IPS-18c (cell line): ENCODE measurements around the gene TMIGD2.
A peak's percentile ranks its signal among the peaks of the same experiment; 100 is the strongest.
"Not testable (repeated sequence)": the region's sequence is repeated elsewhere in the genome, so short reads cannot be mapped to it uniquely, and the experiment has no call there.

Experiments used
- H3K4me3 ChIP-seq: 2 replicates; pipeline ENCODE4 v1.7.0; 2013; ENCODE audit warnings: low read depth, mild to moderate bottlenecking, low read length, moderate library complexity; ENCODE audit not compliant: insufficient read depth
- H3K9me3 ChIP-seq: one replicate; pipeline ENCODE4 v1.6.1; 2013; ENCODE audit warnings: mild to moderate bottlenecking, low read length, moderate library complexity; ENCODE audit not compliant: control insufficient read depth, insufficient read depth

Gene TMIGD2

GRCh38 chr19:4304538-4305256, 2.5 kb upstream of the TMIGD2 start, which contains the start of gene FSD1:
Gene FSD1 (plus strand): TSS chr19:4304598. CDS start chr19:4304747, 149 bp downstream.
- H3K9me3 ChIP-seq = no peaks in the 10 kb centered on the region
- peak within 1 kb of the TSS; percentile 40; the same call in 1 of the 2 replicates for H3K4me3 ChIP-seq

GRCh38 chr19:4303819-4304537, 1.8 kb upstream of the TMIGD2 start:
- no peaks in the 10 kb centered on the region for H3K9me3 ChIP-seq
- no peak overlapping the region; the same call in 1 of the 2 replicates for H3K4me3 ChIP-seq

GRCh38 chr19:4301590-4302242, 473 bp downstream of the TMIGD2 start:
- Histone ChIP-seq H3K9me3 (no peaks in the 10 kb centered on the region), H3K4me3 (no peak overlapping the region)

- Histone ChIP-seq H3K9me3 (no peaks in the 10 kb centered on the region), H3K4me3 (no peak overlapping the region)
Measured at GRCh38 chr19:4300589-4300988, 1.6 kb downstream of the TMIGD2 start.

- Histone ChIP-seq H3K4me3 (no peak overlapping the region), H3K9me3 (no peaks in the 10 kb centered on the region)
Measured at GRCh38 chr19:4298810-4299550, 3.2 kb downstream of the TMIGD2 start.

- Histone ChIP-seq H3K9me3 (no peaks in the 10 kb centered on the region), H3K4me3 (no peak overlapping the region)
Measured at GRCh38 chr19:4297901-4298809, 4.0 kb downstream of the TMIGD2 start.

- no peak overlapping the region for H3K4me3 ChIP-seq
- no peaks in the 10 kb centered on the region for H3K9me3 ChIP-seq
Measured at GRCh38 chr19:4295972-4296771, 6.0 kb downstream of the TMIGD2 start.

GRCh38 chr19:4294389-4294788, 7.8 kb downstream of the TMIGD2 start:
- H3K4me3 ChIP-seq = no peak overlapping the region

GRCh38 chr19:4292515-4292914, 9.7 kb downstream of the TMIGD2 start:
- Histone ChIP-seq H3K9me3 (no peaks in the 10 kb centered on the region), H3K4me3 (no peak overlapping the region)

More at GRCh38 chr19:4294389-4294788, 7.8 kb downstream of the TMIGD2 start:
- H3K9me3 ChIP-seq = no peaks in the 10 kb centered on the region

GRCh38 chr19:4291184-4291732, 10.9 kb downstream of the TMIGD2 start:
- no peak overlapping the region for H3K4me3 ChIP-seq

GRCh38 chr19:4288091-4288777, 14.0 kb downstream of the TMIGD2 start:
- Histone ChIP-seq H3K4me3 (no peak overlapping the region), H3K9me3 (no peaks in the 10 kb centered on the region)

More at GRCh38 chr19:4291184-4291732, 10.9 kb downstream of the TMIGD2 start:
- no peaks in the 10 kb centered on the region for H3K9me3 ChIP-seq

GRCh38 chr19:4286141-4286540, 16.0 kb downstream of the TMIGD2 start:
- H3K4me3 ChIP-seq, H3K9me3 ChIP-seq: not testable (repeated sequence)

GRCh38 chr19:4284974-4285373, 17.2 kb downstream of the TMIGD2 start:
- H3K4me3 ChIP-seq = no peak overlapping the region
- no peaks in the 10 kb centered on the region for H3K9me3 ChIP-seq

GRCh38 chr19:4284176-4284958, 17.8 kb downstream of the TMIGD2 start:
- Histone ChIP-seq H3K4me3 (no peak overlapping the region; the same call in 1 of the 2 replicates), H3K9me3 (no peaks in the 10 kb centered on the region)
